GM12801 (cell line): ENCODE results near the gene PROM1.

Experiments used
- TF ChIP-seq, protein P1 (sequence below): IDR thresholded peaks from one replicate; pipeline ENCODE4 v1.5.1; 2011; ENCODE audit warnings: control low read depth; ENCODE audit not compliant: insufficient read length; ENCODE audit errors: extremely low read depth

Gene PROM1

DNA sequence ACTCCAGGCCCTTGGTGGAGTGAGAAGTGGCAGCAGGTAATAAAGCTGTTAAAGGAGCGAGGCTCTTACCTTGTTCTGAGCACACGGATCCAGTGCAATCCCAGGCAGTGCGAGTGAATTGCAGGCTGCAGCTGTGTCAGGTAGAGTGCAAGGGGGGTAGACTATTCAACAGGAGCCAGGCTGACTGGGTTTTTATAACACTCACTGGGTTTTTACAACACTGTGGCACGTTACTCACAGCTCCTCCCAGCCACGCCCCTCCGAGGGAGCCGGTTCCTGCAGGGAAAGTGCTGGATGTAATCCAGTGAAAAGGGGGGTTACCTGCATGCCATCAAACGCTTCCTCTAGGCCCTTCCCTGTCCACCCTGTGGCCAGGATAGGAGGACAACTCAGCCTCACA lies 145.6 kb downstream of the PROM1 start:
- TF ChIP-seq, protein P1, sequence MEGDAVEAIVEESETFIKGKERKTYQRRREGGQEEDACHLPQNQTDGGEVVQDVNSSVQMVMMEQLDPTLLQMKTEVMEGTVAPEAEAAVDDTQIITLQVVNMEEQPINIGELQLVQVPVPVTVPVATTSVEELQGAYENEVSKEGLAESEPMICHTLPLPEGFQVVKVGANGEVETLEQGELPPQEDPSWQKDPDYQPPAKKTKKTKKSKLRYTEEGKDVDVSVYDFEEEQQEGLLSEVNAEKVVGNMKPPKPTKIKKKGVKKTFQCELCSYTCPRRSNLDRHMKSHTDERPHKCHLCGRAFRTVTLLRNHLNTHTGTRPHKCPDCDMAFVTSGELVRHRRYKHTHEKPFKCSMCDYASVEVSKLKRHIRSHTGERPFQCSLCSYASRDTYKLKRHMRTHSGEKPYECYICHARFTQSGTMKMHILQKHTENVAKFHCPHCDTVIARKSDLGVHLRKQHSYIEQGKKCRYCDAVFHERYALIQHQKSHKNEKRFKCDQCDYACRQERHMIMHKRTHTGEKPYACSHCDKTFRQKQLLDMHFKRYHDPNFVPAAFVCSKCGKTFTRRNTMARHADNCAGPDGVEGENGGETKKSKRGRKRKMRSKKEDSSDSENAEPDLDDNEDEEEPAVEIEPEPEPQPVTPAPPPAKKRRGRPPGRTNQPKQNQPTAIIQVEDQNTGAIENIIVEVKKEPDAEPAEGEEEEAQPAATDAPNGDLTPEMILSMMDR = no peak

DNA sequence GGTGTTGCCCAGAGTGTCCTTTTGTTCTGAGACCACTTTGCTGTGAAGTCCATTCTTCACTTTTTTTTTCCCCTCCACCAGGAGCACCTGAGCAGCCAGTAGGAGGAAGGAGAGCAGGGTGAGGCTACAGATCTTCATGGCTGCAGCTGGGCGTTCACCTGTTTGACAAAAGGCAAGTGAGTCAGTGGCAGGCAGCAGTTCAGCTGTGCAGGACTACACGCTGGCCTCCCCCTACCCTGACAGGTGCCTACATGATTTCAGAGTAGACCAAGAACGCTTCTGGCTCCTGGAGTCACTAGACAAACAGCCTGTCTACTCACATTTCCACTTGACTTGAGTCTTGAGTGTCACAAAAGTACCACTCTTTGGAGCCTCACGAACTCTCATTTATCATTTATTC lies 147.3 kb downstream of the PROM1 start:
- TF ChIP-seq, protein P1 = no peak

DNA sequence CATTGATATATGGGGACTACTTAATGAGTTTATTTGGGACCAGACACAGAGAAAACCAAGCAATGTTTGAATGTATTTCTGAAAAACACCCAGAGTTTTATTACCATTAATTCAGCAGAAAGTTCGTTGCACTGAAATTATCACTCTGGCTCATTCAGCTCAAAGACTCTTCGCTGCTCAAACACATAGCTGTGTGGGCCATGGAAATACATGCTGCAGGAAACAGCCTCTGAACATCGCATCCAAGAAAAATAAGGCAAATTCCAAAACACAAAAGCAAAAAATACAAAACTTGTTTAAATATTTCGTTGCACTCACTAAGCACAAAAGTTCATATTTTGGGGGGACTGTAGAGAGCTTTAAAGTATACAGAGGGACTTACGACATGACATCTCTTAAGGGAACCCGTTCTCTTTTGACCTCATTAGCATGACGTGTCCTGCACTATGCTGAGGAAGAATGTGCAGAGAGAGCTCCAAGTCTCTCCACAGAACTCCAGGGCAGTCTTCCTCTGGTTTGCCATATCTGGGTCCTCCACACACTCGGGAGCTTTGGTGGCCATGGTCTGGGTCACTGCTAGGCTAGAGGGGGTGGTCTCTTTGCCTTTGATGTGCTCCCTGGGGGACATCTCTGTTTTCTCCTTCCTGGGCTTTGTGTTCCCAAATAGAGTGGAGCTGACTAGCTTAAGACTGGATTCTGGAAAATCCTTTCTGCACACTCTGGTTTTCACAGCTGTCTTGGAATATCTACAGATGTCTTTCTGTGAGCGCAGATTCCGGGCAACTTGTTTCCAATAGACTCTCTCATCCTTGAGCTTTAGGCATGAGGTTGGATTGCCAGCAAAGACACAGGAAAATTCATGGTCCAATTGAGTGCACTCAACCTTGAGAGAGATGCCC lies 148.1 kb downstream of the PROM1 start:
- TF ChIP-seq, protein P1 = no peak

DNA sequence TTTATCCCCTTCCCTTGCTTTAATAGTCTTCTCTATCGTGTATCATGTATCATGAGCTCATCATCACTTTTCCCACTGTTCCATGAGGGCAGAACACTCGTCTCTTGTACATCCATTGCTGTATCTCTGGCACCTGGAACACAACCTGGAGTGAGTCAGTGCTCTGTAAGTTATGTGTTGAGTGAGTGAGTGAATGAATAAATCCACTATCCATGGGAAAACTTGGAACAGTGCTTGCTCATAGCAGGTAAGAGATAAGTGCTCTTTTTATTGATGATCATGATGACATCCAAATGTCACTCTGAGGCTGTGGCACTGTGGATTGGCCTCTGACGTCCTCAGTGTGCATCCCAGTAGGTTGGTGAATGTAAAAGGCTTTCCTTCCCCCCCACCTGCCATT lies 149.6 kb downstream of the PROM1 start:
- TF ChIP-seq, protein P1 = no peak

DNA sequence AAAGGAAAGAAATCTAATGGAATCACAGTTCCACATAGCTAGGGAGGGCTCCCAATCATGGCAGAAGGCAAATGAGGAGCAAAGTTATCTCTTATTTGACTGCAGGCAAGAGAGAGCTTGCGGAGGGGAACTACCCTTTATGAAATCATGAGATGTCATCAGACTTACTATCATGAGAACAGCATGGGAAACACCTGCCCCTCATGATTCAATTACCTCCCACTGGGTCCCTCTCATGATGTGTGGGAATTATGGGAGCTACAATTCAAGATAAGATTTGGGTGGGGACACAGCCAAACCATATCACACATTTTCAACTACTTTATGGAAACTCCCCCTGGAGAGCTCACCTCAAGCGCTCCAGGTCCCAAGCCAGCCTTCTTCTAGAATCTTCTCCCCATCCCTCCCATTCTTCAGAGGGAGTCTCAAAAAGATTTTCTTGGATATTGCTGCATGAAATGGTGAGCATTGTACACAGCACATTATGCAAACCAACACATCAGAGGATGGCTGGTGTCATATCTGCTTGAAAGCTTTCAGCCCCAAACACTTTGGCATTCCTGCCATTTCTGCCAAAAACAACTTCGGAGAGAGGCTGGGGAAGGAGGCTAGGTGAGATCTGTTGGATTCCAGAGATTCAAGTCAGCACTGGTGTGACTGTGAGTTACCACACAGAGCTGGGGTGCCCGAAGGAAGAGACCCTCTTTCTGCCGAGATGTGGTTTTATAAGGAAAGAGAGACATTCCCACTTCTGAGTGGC lies 152.2 kb downstream of the PROM1 start:
- TF ChIP-seq, protein P1 = no peak

DNA sequence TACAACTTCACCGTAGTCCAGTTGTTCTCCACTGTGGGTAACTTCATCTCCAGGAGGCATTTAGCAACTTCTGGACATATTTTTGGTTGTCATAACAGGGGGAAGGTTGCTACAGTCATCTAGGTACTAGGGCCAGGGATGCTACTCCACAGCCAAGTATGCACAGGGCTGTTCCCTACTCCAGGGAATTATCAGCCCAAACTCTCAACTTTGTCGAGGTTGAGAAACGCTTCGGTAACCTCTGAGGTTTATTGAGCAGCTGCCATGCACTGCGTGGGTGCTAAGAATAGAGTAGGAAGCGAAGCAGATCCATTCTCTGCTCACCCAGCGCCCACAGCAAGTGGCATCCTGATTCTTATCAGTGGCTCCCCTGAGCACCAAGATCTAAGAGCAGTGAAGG lies 153.5 kb downstream of the PROM1 start:
- TF ChIP-seq, protein P1 = no peak

DNA sequence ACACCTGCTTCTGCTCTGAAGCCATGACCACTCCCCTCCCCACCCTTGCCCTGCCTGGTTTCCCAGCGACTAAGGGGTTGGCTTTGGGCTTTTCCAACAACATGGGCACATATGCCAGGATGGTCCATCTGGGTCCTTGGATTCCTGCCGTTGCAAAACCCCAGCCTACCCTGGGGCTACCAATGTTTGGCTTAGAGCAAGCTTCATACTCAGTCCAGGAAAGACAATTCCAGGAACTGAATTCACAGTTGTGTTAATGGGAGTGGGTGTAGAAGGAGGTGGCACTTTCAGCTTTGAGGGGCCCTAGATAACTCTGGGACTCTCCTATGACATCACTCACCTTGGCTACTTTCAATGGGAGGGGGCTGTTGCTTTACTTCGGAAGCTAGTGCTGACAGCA lies 154.3 kb downstream of the PROM1 start:
- TF ChIP-seq, protein P1 = no peak
